HepG2 (cell line): ENCODE results near the gene SMLR1. TPM values are rescaled to one million over a fixed set of nuclear protein-coding genes. Genes with fewer than 3 reads are reported as not detected.

ENCODE experiments used
- ATAC-seq: fragments of 200-7000 bp; cut with Tn5 transposase; 3 replicates; pipeline ENCODE4 v1.9.1; 2020; ENCODE audit warnings: mild to moderate bottlenecking, moderate library complexity
- BruUV-seq: library from RNA; stranded (reverse); fragments of 400-500 nt; replicated peaks from 2 replicates; lab custom pipeline; 2021; lab: Mats Ljungman, UMichigan
- CTCF ChIA-PET: fragments of 300-600 bp; formaldehyde crosslinking; extraction: SDS; loops from one replicate; lab custom pipeline; 2021; ENCODE audit warnings: low total read pairs, inconsistent platforms, low intra/inter-chr PET ratio; lab: Yijun Ruan, JAX
- POLR2A ChIA-PET: fragments of 350-600 bp; sonication (Branson Sonifier 250); formaldehyde crosslinking; loops from one replicate; lab custom pipeline; 2020; ENCODE audit warnings: antibody characterized with exemption, inconsistent platforms; lab: Yijun Ruan, JAX
- DNase-seq: peaks from one replicate; pipeline ENCODE4 v3.0.0-alpha.2; 2015; ENCODE audit warnings: low spot score
- FAIRE-seq: peaks from 3 replicates; lab custom pipeline; 2011; peaks lifted over from hg19 to GRCh38; lab: Jason Lieb, UNC
- H2AFZ ChIP-seq: one replicate; pipeline ENCODE4 v1.6.1; 2011; ENCODE audit warnings: low read length, inconsistent platforms
- H3K27ac ChIP-seq: fragments of 300-600 bp; 3 replicates; pipeline ENCODE4 v1.8.0; 2011; ENCODE audit warnings: mixed run types, mild to moderate bottlenecking, mixed read lengths, low read length, inconsistent platforms; ENCODE audit not compliant: insufficient read depth; ENCODE audit errors: extremely low read length
- H3K27me3 ChIP-seq, 2 experiments: fragments of 200-600 bp in 1 of 2; 2 replicates in 1 of 2; 3 replicates in 1 of 2; pipeline versions ENCODE4 v1.6.0 to v1.8.0; 2011; ENCODE audit warnings: low read length in 2 of 2, mild to moderate bottlenecking in 2 of 2, moderate library complexity in 2 of 2, inconsistent platforms in 1 of 2; ENCODE audit not compliant: insufficient read depth in 2 of 2, control insufficient read depth in 1 of 2
- H3K36me3 ChIP-seq, 2 experiments: fragments of 200-600 bp in 1 of 2; replicated peaks in 1 of 2; 2 replicates in 1 of 2; 3 replicates in 1 of 2; pipeline versions ENCODE4 v1.5.1 to v1.8.0; 2011; ENCODE audit warnings: low read length in 2 of 2, inconsistent platforms in 1 of 2; ENCODE audit not compliant: insufficient read depth in 2 of 2, control insufficient read depth in 1 of 2
- H3K4me1 ChIP-seq: 2 replicates; pipeline ENCODE4 v1.5.1; 2012; ENCODE audit warnings: low read length, inconsistent platforms; ENCODE audit not compliant: insufficient read depth
- H3K4me2 ChIP-seq: 2 replicates; pipeline ENCODE4 v1.6.0; 2011; ENCODE audit warnings: low read depth, low read length, inconsistent platforms
- H3K4me3 ChIP-seq, 3 experiments: fragments of 200-600 bp in 1 of 3; sonication (generic), shearing (Covaris generic) in 1 of 3; replicated peaks in 1 of 3; 2 replicates each; pipeline ENCODE4 v1.5.1; 2011 to 2016; ENCODE audit warnings: low read length in 3 of 3, inconsistent platforms in 2 of 3, low read depth in 2 of 3, mild to moderate bottlenecking in 2 of 3, control low read depth in 1 of 3, mixed read lengths in 1 of 3; ENCODE audit not compliant: insufficient read depth in 1 of 3
- H3K79me2 ChIP-seq: one replicate; pipeline ENCODE4 v1.6.1; 2011; ENCODE audit warnings: low read length, inconsistent platforms; ENCODE audit not compliant: insufficient read depth
- H3K9ac ChIP-seq: 2 replicates; pipeline ENCODE4 v1.6.0; 2011; ENCODE audit warnings: mild to moderate bottlenecking, low read depth, low read length, inconsistent platforms; ENCODE audit not compliant: insufficient read depth
- H3K9me3 ChIP-seq: 2 replicates; pipeline ENCODE4 v1.5.1; 2012; ENCODE audit warnings: mild to moderate bottlenecking, low read length
- H4K20me1 ChIP-seq: 2 replicates; pipeline ENCODE4 v1.6.0; 2011; ENCODE audit warnings: inconsistent platforms, mild to moderate bottlenecking, low read length, moderate library complexity; ENCODE audit not compliant: insufficient read depth
- AKNA ChIP-seq: sonication (generic); formaldehyde crosslinking; IDR thresholded peaks from 2 replicates; pipeline ENCODE4 v1.4.0; 2020; ENCODE audit warnings: missing genetic modification reagents, borderline replicate concordance
- DNMT1 ChIP-seq: sonication (generic); formaldehyde crosslinking; IDR thresholded peaks from 2 replicates; pipeline ENCODE4 v1.5.1; 2020; ENCODE audit warnings: mild to moderate bottlenecking, missing genetic modification reagents
- FOXA3 ChIP-seq: IDR thresholded peaks from 2 replicates; pipeline ENCODE4 v1.6.1; 2016; ENCODE audit warnings: missing genetic modification reagents, missing compliant biosample characterization
- HNF4A ChIP-seq: sonication (generic); formaldehyde crosslinking; IDR thresholded peaks from 2 replicates; pipeline ENCODE4 v1.4.0; 2020; ENCODE audit warnings: missing genetic modification reagents
- IKZF4 ChIP-seq: sonication (generic); formaldehyde crosslinking; IDR thresholded peaks from 2 replicates; pipeline ENCODE4 v1.5.1; 2020; ENCODE audit warnings: borderline replicate concordance, mild to moderate bottlenecking, low read depth, missing genetic modification reagents; ENCODE audit errors: not compliant biosample characterization
- PHF5A ChIP-seq: IDR thresholded peaks from one replicate; pipeline ENCODE4 v1.6.1; 2018; ENCODE audit warnings: low read depth, missing genetic modification reagents; ENCODE audit not compliant: unreplicated experiment
- RFXANK ChIP-seq: IDR thresholded peaks from 2 replicates; pipeline ENCODE4 v1.6.1; 2016
- SMYD3 ChIP-seq: sonication (generic); formaldehyde crosslinking; IDR thresholded peaks from 2 replicates; pipeline ENCODE4 v1.8.1; 2023; ENCODE audit warnings: mild to moderate bottlenecking, missing genetic modification reagents
- TAF15 ChIP-seq: fragments of 200-400 bp; formaldehyde crosslinking; IDR thresholded peaks from one replicate; pipeline ENCODE4 v1.6.1; 2018; ENCODE audit warnings: mild to moderate bottlenecking, low read depth, low read length; ENCODE audit not compliant: poor library complexity, severe bottlenecking
- TCF12 ChIP-seq, 2 experiments: fragments of 450-650 bp in 1 of 2; sonication (generic) in 1 of 2; formaldehyde crosslinking in 1 of 2; IDR thresholded peaks; 2 replicates each; pipeline versions ENCODE4 v1.6.1 to v1.8.0; 2017 to 2022; ENCODE audit warnings: antibody characterized with exemption in 1 of 2, mild to moderate bottlenecking in 1 of 2, missing genetic modification reagents in 1 of 2, moderate library complexity in 1 of 2
- ZBTB46 ChIP-seq: sonication (generic); formaldehyde crosslinking; IDR thresholded peaks from 2 replicates; pipeline ENCODE4 v1.4.0; 2020; ENCODE audit warnings: mild to moderate bottlenecking, missing genetic modification reagents, borderline replicate concordance
- ZFP91 ChIP-seq: sonication (generic); formaldehyde crosslinking; IDR thresholded peaks from 2 replicates; pipeline ENCODE4 v1.9.0; 2022; ENCODE audit warnings: missing genetic modification reagents, mild to moderate bottlenecking, borderline replicate concordance
- ZNF101 ChIP-seq: sonication (generic); formaldehyde crosslinking; IDR thresholded peaks from 2 replicates; pipeline ENCODE4 v1.4.0; 2020; ENCODE audit warnings: mild to moderate bottlenecking, low read depth, missing genetic modification reagents, borderline replicate concordance
- ZNF557 ChIP-seq: sonication (generic); formaldehyde crosslinking; IDR thresholded peaks from 2 replicates; pipeline ENCODE4 v1.4.0; 2020; ENCODE audit warnings: missing genetic modification reagents
- ZNF670 ChIP-seq: sonication (generic); formaldehyde crosslinking; IDR thresholded peaks from 2 replicates; pipeline ENCODE4 v1.8.0; 2022; ENCODE audit warnings: mild to moderate bottlenecking, missing genetic modification reagents, borderline replicate concordance
- ZNF709 ChIP-seq: sonication (generic); formaldehyde crosslinking; IDR thresholded peaks from 2 replicates; pipeline ENCODE4 v1.5.0; 2020; ENCODE audit warnings: mild to moderate bottlenecking, missing genetic modification reagents
- ZSCAN12 ChIP-seq: sonication (generic); formaldehyde crosslinking; IDR thresholded peaks from 2 replicates; pipeline ENCODE4 v1.9.0; 2021; ENCODE audit warnings: mild to moderate bottlenecking, missing genetic modification reagents
- WGBS: methylation state at CpG from one replicate; pipeline ENCODE4 v1.1.6; 2017; ENCODE audit warnings: low lambda C conversion rate; 5-methylcytosine and 5-hydroxymethylcytosine counted together
- in situ Hi-C: cut with HindIII; loops from 2 replicates; pipeline ENCODE4 v1.10.0; 2017; ENCODE audit warnings: low pct_unique_long_range_greater_than_20kb; ENCODE audit not compliant: extremely low pct_ligation_motif_present
- intact Hi-C: fragments of 100-400 bp; cut with micrococcal nuclease; formaldehyde crosslinking; loops from one replicate; pipeline ENCODE4 v1.10.0; 2022; ENCODE audit not compliant: unreplicated experiment
- polyA plus RNA-seq, 8 experiments: library from polyadenylated mRNA; depleted of rRNA in 3 of 8; stranded (reverse) in 7 of 8; unstranded in 1 of 8; fragments of >200 nt; fragmentation: Illumina TruSeq in 4 of 8; extraction: Trizol in 4 of 8; gene quantifications; 2 replicates each; pipeline versions ENCODE4 v1.2.1 to v1.2.3, GENCODE V29; 2011 to 2016; ENCODE audit warnings: low read depth in 4 of 8, missing spikeins in 1 of 8, mixed read lengths in 1 of 8; ENCODE audit not compliant: insufficient read depth in 1 of 8
- total RNA-seq, 5 experiments: library from RNA; depleted of rRNA; stranded (reverse); fragments of >200 nt; fragmentation: Illumina TruSeq; extraction: Trizol; gene quantifications; 2 replicates each; pipeline ENCODE4 v1.2.3, GENCODE V29; 2016; ENCODE audit warnings: low read depth in 1 of 5

Gene SMLR1
- total and polyA plus RNA-seq, 2 of the 13 experiments (the other 11 are each of a cell fraction or from before 2014, with no cell fraction given), result 41.8 to 104 TPM

- POLR2A ChIA-PET, result no interaction called here
- TF ChIP-seq ZBTB46 (CRISPR knock-in tag) (no peak), DNMT1 (CRISPR knock-in tag) (no peak), TAF15 (no peak), ZNF670 (CRISPR knock-in tag) (no peak), ZNF557 (CRISPR knock-in tag) (no peak), PHF5A (CRISPR knock-in tag) (no peak), IKZF4 (CRISPR knock-in tag) (no peak), SMYD3 (CRISPR knock-in tag) (no peak), AKNA (CRISPR knock-in tag) (no peak), HNF4A (CRISPR knock-in tag) (no peak), ZFP91 (CRISPR knock-in tag) (no peak), ZNF709 (no peak), ZSCAN12 (CRISPR knock-in tag) (no peak), RFXANK (CRISPR knock-in tag) (no peak), ZNF101 (no peak), FOXA3 (CRISPR knock-in tag) (no peak), TCF12 (IDR thresholded peaks at IDR 0.05) (no peak), TCF12 (CRISPR knock-in tag; IDR thresholded peaks at IDR 0.05) (no peak)
- BruUV-seq, result no TSS peak
- intact Hi-C loops (loop anchor here (10.0 kb wide), 1 partner anchor 312 kb away; no protein-coding TSS in a partner anchor), in situ Hi-C loops (loop anchor here (10.0 kb wide), 1 partner anchor 652 kb away; no protein-coding TSS in a partner anchor)
- Histone ChIP-seq H2AFZ (no peak overlapping the region), H3K36me3 (peaks cover 10 to 38% of the 10 kb centered on the region in 2 experiments), H3K4me2 (no peak overlapping the region), H4K20me1 (no peaks in the 10 kb centered on the region), H3K4me3 (no peak overlapping the region), H3K4me1 (peaks cover 5% of the 10 kb centered on the region; the same call in 1 of the 2 replicates), H3K27me3 (no peaks in the 10 kb centered on the region), H3K9ac (no peak overlapping the region), H3K9me3 (no peaks in the 10 kb centered on the region), H3K27ac (no peak overlapping the region), H3K79me2 (no peaks in the 10 kb centered on the region)
- DNase-seq (no peak), FAIRE-seq (no peak), ATAC-seq (no peak)
- WGBS, result 96% methylated on average over 4 of the region's 4 CpGs
- CTCF ChIA-PET, result no interaction called here
Observed at GRCh38 chr6:130882370-130882769, 55.2 kb downstream of the SMLR1 start.
